GM12878 (cell line): ENCODE results near the gene PREX1. TPM values are rescaled to one million over a fixed set of nuclear protein-coding genes. Genes with fewer than 3 reads are reported as not detected.

Experiments
- ATF2 ChIP-seq: IDR thresholded peaks from 2 replicates; pipeline ENCODE4 v1.6.1; 2012; ENCODE audit warnings: low read length, inconsistent platforms
- ATF7 ChIP-seq: fragments of 450-650 bp; IDR thresholded peaks from 2 replicates; pipeline ENCODE4 v1.6.1; 2016; ENCODE audit warnings: low read depth, mild to moderate bottlenecking
- BCL11A ChIP-seq: IDR thresholded peaks from 2 replicates; pipeline ENCODE4 v1.6.1; 2011; ENCODE audit warnings: low read depth, low read length
- BCL3 ChIP-seq: IDR thresholded peaks from 2 replicates; pipeline ENCODE4 v1.6.1; 2011; ENCODE audit warnings: borderline replicate concordance, low read depth, mild to moderate bottlenecking, moderate library complexity, low read length; ENCODE audit not compliant: insufficient read depth, poor library complexity, severe bottlenecking
- CBFB ChIP-seq: IDR thresholded peaks from 2 replicates; pipeline ENCODE4 v1.6.1; 2016; ENCODE audit warnings: antibody characterized with exemption, low read depth
- CREM ChIP-seq: IDR thresholded peaks from 2 replicates; pipeline ENCODE4 v1.6.1; 2014; ENCODE audit warnings: antibody characterized with exemption, low read depth
- E4F1 ChIP-seq: fragments of 450-650 bp; IDR thresholded peaks from 2 replicates; pipeline ENCODE4 v1.6.1; 2018; ENCODE audit warnings: borderline replicate concordance, mild to moderate bottlenecking; ENCODE audit not compliant: partially characterized antibody
- EED ChIP-seq: sonication (generic); IDR thresholded peaks from 2 replicates; pipeline ENCODE4 v1.6.1; 2016; ENCODE audit warnings: antibody characterized with exemption, low read depth
- GABPA ChIP-seq: IDR thresholded peaks from 2 replicates; pipeline ENCODE4 v1.6.1; 2014; ENCODE audit warnings: antibody characterized with exemption, low read depth, mild to moderate bottlenecking, inconsistent platforms
- IKZF1 ChIP-seq: fragments of 450-650 bp; conservative IDR thresholded peaks from 2 replicates; pipeline ENCODE4 v1.6.1; 2017; ENCODE audit warnings: antibody characterized with exemption, mild to moderate bottlenecking
- IRF4 ChIP-seq: IDR thresholded peaks from 2 replicates; pipeline ENCODE4 v1.6.1; 2011; ENCODE audit warnings: low read depth, low read length
- JUNB ChIP-seq: IDR thresholded peaks from 2 replicates; pipeline ENCODE4 v1.6.1; 2016; ENCODE audit warnings: antibody characterized with exemption, mild to moderate bottlenecking
- KAT2A ChIP-seq: conservative IDR thresholded peaks from 2 replicates; pipeline ENCODE4 v1.6.1; 2011; ENCODE audit warnings: low read depth, low read length; ENCODE audit not compliant: control insufficient read depth
- NFIC ChIP-seq: IDR thresholded peaks from 2 replicates; pipeline ENCODE4 v1.6.1; 2012; ENCODE audit warnings: low read depth, mild to moderate bottlenecking, inconsistent platforms, low read length, moderate library complexity
- PAX5 ChIP-seq: IDR thresholded peaks from 2 replicates; pipeline ENCODE4 v1.6.1; 2011; ENCODE audit warnings: low read depth, low read length, borderline replicate concordance
- RFX5 ChIP-seq: IDR thresholded peaks from 2 replicates; pipeline ENCODE4 v1.6.1; 2011; ENCODE audit warnings: low read depth, low read length, improper control_type of control experiment
- RUNX3 ChIP-seq: IDR thresholded peaks from 2 replicates; pipeline ENCODE4 v1.6.1; 2012; ENCODE audit warnings: low read length, inconsistent platforms
- SRF ChIP-seq, 2 experiments: IDR thresholded peaks; 2 replicates each; pipeline ENCODE4 v1.6.1; 2011; ENCODE audit warnings: low read depth in 2 of 2, low read length in 2 of 2, mild to moderate bottlenecking in 1 of 2, moderate library complexity in 1 of 2
- STAT3 ChIP-seq: IDR thresholded peaks from 2 replicates; pipeline ENCODE4 v1.6.1; 2011; ENCODE audit warnings: low read depth, low read length, improper control_type of control experiment
- TCF12 ChIP-seq: IDR thresholded peaks from 2 replicates; pipeline ENCODE4 v1.6.1; 2011; ENCODE audit warnings: low read depth, mild to moderate bottlenecking, low read length
- ZBED1 ChIP-seq: IDR thresholded peaks from 2 replicates; pipeline ENCODE4 v1.6.1; 2016; ENCODE audit warnings: borderline replicate concordance
- polyA plus RNA-seq, 11 experiments: library from polyadenylated mRNA; depleted of rRNA in 4 of 11; unstranded in 6 of 11; stranded (reverse) in 5 of 11; fragments of >200 nt; fragmentation: Nextera tagmentation in 4 of 11; fragmentation: Illumina TruSeq in 1 of 11; extraction: Ambion mirVana in 4 of 11; extraction: Trizol in 1 of 11; gene quantifications; 1 replicate in 1 of 11; 2 replicates in 10 of 11; pipeline versions ENCODE4 v1.2.1 to v1.2.3, GENCODE V29; 2011 to 2016; ENCODE audit warnings: inconsistent platforms in 2 of 11, missing spikeins in 2 of 11, low read depth in 1 of 11
- total RNA-seq, 4 experiments: library from RNA; depleted of rRNA in 3 of 4; stranded (reverse); fragments of >200 nt in 3 of 4; fragmentation: Illumina TruSeq in 1 of 4; extraction: Trizol in 1 of 4; gene quantifications; 2 replicates each; pipeline versions ENCODE4 v1.2.1 to v1.2.3, GENCODE V29; 2013 to 2021

The PREX1 gene
- total and polyA plus RNA-seq, 10 of the 15 experiments (the other 5 are each of a cell fraction or from before 2014, with no cell fraction given), result 2.6 to 114 (median 38.9) TPM

GRCh38 chr20:48787861-48788375, 39.9 kb downstream of the PREX1 start (continued):
- no peak for TF ChIP-seq RFX5
- 0 out of 2 replicates have a peak, but pooled peaks have one; percentile 83 for TF ChIP-seq ZBED1
- TF ChIP-seq BCL11A, result peak; percentile 73; the same call in 1 of the 2 replicates
- peak; percentile 71 for TF ChIP-seq ATF7
- peak; percentile 77 for TF ChIP-seq RUNX3
- no peak for TF ChIP-seq STAT3
- peak; percentile 53; the same call in 1 of the 2 replicates for TF ChIP-seq GABPA
- TF ChIP-seq EED, result peak; percentile 97
- TF ChIP-seq NFIC, result peak; percentile 78
- peak; percentile 95 for TF ChIP-seq JUNB
- no peak for TF ChIP-seq E4F1
- TF ChIP-seq KAT2A, result no peak
- peak in 1 of 2 experiments; percentile 67; a peak in 1 of 4 replicates for TF ChIP-seq SRF (IDR thresholded peaks at IDR 0.05; ENCODE audit: low read depth in 2 of 2, low read length in 2 of 2)
- peak; percentile 84; the same call in 1 of the 2 replicates for TF ChIP-seq TCF12
- peak; percentile 75 for TF ChIP-seq IRF4
- peak; percentile 80 for TF ChIP-seq CREM
- peak; percentile 37 for TF ChIP-seq BCL3
- TF ChIP-seq CBFB, result no peak; the same call in 1 of the 2 replicates
- TF ChIP-seq ATF2, result peak; percentile 82
- TF ChIP-seq IKZF1, result peak; percentile 60; the same call in 1 of the 2 replicates
- TF ChIP-seq PAX5, result peak; percentile 53; the same call in 1 of the 2 replicates
